Measurements from ENCODE around the gene SLC2A6.

The SLC2A6 gene

DNA sequence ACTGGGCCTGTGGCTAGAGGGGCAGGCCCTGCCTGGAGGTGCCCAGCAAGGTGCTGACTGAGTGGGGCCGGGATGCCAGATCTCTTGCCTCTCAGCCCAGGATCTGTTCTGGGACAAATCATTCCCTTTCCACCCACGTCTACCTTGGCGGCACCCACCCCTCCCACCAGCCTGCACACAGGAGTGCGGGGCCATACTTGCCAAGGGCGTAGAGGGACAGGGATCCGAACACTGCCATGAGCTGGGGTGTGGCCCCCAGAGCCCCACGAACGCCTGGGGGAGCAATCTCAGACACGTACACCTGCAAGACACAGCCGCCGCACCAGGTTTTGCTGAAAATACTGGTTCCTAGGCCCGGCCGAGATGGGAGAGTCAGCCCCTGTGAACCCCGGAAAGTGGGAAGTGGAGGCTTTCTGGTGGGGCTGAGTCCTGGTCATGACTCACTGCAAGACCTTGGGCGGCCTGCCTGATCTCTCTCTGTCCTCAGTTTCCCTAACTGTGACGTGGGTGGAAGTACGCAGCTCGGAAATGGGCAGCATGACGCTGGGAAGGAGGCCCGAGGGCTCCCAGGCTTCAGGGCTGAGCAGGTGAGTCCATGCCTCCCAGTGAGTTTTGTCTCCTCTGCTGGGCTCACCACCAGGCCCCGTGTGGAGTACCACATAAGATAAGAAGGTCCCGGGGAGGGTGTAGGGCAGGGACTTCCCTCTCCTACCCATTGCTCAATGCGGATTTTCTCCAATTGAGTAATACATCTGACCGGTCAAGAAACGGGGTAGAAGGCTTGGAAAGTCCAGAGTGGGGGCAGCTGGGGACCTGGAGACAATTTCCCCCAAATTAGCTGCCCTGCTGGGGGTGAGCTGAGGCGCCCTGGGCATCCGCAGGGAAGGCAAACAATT, 2.6 kb downstream of the SLC2A6 start:
- DNase-seq, result no peak

- DNase-seq, result no peak
Observed at GRCh38 chr9:133475292-133476012, 3.4 kb downstream of the SLC2A6 start.

DNA sequence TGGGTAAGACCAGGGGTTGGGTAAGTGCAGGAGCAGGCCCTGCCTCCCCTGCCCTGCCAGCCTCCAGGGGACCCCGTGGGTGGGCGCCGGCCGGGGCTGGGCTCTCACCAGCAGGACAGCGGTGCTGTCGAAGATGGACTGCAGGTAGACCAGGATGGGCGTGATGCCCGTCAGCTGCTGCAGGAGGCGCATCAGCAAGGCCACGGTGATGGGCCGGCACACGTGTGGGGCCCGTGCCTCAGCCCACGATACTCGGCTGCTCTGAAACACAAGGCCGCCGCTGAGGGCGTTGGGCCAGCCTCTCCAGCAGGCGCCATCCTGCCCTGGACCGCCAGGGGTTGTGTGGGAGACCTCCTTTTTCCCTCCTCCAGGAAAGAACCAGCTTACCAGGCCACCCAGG, 4.0 kb downstream of the SLC2A6 start:
- no peak for DNase-seq

GRCh38 chr9:133474215-133474614, 4.7 kb downstream of the SLC2A6 start:
- DNase-seq, result no peak

- DNase-seq, result no peak
Observed at GRCh38 chr9:133473743-133474142, 5.2 kb downstream of the SLC2A6 start.

DNA sequence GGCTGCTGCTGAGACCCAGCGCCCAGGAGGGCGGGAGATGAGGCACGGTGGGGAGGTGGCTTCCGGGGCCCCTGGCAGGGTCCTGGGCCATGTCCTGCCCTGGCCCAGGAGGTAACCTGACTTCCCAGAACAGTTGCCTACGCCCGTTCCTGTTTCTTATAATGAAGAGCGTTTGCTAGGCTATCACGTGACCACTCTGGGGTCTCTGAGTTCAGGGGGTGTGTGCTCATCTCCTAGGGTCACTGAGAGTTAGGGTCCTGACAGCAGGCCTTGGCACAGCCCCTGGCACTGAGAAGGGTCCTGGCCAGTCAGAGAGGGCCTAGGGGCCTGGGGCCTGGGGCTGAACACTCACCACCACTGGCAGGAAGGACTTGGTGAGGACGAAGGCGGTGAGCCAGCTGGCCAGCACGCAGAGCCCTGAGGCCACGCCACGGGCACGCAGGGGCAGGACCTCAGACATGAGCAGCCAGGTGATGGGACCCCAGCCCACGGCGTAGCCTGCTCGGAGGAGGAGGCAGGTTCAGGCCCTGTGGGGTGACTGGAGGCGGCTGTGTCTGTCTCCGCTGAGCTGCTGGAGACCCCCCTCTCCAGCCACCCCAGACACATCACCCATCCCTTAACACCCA, 6.0 kb downstream of the SLC2A6 start:
- DNase-seq, result no peak

- no peak for DNase-seq
Observed at GRCh38 chr9:133472277-133472645, 6.6 kb downstream of the SLC2A6 start.

- DNase-seq, result no peak
Observed at GRCh38 chr9:133471551-133472276, 7.2 kb downstream of the SLC2A6 start.

DNA sequence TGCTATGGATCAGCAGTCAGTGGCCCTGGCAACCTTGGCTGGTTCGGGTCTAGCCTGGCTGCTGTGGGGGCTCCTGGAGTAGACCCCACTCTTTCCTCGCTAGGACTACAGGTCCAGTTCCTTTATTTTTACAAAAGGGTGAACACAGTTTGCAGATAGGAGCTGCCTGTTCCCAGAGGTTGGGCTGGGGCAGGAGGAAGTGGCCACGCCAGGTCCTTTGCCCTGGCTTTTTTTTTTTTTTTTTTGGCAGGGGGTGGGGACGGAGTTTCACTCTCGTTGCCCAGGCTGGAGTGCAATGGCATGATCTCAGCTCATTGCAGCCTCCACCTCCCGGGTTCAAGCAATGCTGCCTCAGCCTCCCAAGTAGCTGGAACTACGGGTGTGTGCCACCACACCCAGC, 7.9 kb downstream of the SLC2A6 start:
- no peak for DNase-seq

DNA sequence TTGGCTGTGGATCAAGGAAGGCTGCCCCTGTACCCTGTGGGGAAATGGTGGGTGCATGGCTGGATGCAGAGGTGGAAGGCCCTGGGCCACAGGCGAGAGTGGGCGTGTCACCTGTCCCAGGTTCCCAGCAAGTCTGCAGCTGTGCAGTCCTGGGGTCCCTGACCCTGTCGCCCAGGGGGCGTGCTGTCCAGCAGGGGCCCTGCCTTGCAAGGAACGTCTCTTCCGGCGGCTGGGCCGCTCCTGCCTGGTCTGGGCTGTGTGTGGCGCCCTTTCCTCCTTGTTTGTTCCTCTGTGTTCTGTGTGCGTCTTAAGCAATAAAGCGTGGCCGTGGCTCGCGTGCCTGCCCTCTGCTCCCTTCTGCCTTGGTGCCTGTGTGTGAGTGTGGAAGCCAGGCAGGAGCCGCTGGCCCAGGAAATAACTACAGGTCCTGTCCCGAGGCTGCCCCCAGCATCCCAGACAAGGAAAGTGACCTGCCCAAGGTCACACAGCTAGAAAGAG, 8.4 kb downstream of the SLC2A6 start:
- no peak for DNase-seq

DNA sequence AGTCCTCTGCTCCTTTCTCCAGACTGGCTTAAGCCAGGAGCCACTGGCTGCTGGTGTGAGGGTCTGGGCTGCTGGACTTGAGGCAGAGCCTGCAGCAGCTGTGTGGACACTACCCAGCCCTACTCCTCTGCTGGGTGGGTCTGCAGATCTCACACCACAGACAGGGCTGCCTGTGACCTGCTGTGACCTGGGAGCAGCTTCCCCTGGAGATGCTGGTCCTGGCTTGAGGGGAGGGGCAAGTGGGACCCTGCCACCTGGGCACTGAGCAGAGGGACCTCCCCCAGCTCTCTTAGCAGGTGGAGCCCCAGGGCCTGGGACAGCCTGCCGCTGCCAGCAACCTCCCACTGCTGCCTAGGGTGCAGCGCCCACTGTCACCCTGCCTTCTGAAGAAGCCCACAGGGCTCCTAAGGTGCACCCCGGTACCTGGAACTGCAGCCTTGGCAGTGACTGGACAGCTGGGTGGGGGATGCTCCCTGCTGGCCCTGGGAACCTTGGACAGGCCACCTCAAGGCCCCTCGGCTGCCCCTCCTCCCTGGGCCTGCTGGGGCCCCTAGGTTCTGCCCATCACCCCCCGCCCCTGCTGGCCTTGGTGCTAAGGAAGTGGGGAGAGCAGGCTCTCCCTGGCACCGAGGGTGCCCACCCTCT, 10.0 kb downstream of the SLC2A6 start:
- no peak for DNase-seq

DNA sequence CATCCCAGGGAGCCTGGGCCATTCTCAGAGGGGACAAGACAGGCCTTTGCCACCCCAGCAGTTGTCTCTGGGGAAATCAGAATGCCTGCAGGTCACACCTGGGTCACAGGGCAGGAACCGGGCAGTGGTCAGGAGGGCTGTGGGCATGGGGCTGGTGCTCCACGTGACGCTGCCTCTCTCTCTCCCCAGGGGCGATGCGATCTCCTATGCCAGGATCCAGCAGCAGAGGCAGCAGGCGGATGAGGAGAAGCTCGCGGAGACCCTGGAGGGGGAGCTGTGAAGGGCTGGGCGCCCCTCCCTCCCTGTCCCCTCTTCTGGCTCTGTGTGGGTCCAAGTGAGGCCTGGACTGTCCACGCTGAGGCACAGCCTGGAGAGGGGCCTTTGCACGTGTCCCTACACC, 10.5 kb downstream of the SLC2A6 start:
- no peak for DNase-seq

DNA sequence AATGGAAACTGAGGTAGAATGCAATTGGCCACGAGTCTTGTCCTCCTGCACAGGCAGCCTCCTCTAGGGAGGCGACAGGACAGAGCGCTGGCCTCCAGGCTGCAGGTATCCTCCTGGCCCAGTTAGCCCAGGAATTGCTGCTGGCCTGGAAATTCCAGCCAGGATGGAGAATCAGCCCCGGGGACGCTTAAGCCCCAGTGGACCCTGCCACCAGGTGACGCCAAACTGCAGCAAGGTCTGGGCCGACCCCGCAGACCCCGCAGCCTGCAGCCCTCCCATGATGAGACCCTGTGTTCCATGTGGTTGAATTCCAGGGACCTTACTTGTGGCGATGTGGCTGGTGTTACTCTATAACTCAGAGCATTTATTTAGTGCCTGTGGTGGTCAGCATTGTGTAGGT, 11.8 kb downstream of the SLC2A6 start:
- no peak for DNase-seq

- no peak for DNase-seq
Observed at GRCh38 chr9:133465984-133466383, 12.9 kb downstream of the SLC2A6 start.

GRCh38 chr9:133464638-133465037, 14.3 kb downstream of the SLC2A6 start:
- no peak for DNase-seq

- no peak for DNase-seq
Observed at GRCh38 chr9:133463864-133464615, 14.9 kb downstream of the SLC2A6 start.

DNA sequence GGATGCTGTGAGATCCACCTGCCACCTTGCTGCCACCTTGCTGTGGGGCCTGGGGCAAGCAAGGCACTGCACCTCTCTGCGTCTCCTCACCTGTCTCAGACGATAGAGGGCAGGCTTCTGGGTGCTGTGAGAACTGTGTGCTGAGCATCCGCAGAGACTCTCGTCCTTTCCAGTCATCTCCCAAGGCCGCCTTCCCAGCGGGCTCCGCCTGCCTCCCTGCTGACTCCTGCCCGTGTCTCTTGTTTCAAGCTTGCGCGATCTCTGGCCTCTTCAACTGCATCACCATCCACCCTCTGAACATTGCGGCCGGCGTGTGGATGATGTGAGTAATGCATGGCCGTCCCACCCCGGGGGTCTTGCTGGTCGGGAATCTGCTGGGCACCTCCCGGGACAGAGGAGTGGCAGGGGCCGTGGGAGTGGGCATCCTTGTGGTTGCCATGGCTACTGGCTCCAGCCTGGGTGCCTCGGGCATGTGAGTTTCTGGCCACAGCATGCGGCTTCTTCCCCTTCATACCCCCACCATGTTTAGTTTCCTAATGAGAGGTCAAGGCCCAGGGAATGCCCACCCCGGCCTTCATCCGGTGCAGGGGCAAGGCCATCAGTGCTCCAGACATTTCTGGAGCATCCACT, 15.6 kb downstream of the SLC2A6 start:
- DNase-seq, result no peak

- DNase-seq, result no peak
Observed at GRCh38 chr9:133461975-133462374, 16.9 kb downstream of the SLC2A6 start.

GRCh38 chr9:133460405-133461175, 18.3 kb downstream of the SLC2A6 start:
- no peak for DNase-seq

Measured in activated naive CD4-positive, alpha-beta T cell treated with anti-CD3 and anti-CD28 coated beads, Interleukin-2, amount 50 U/mL, for 16 hours (primary cell).